Measurements from ENCODE around the gene C2CD2. TPM values are rescaled to one million over a fixed set of nuclear protein-coding genes. Genes with fewer than 3 reads are reported as not detected.

The C2CD2 gene
- polyA plus RNA-seq, 1 of the 3 experiments (the other 2 are of a cell fraction), result 9.7 TPM

- TF ChIP-seq, protein P1, sequence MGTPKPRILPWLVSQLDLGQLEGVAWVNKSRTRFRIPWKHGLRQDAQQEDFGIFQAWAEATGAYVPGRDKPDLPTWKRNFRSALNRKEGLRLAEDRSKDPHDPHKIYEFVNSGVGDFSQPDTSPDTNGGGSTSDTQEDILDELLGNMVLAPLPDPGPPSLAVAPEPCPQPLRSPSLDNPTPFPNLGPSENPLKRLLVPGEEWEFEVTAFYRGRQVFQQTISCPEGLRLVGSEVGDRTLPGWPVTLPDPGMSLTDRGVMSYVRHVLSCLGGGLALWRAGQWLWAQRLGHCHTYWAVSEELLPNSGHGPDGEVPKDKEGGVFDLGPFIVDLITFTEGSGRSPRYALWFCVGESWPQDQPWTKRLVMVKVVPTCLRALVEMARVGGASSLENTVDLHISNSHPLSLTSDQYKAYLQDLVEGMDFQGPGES (IDR thresholded peaks at IDR 0.05; ENCODE audit: low read depth, low read length), result no peak
Measured at GRCh38 chr21:41973427-41973831, 19.6 kb upstream of the C2CD2 start (continued).

DNA sequence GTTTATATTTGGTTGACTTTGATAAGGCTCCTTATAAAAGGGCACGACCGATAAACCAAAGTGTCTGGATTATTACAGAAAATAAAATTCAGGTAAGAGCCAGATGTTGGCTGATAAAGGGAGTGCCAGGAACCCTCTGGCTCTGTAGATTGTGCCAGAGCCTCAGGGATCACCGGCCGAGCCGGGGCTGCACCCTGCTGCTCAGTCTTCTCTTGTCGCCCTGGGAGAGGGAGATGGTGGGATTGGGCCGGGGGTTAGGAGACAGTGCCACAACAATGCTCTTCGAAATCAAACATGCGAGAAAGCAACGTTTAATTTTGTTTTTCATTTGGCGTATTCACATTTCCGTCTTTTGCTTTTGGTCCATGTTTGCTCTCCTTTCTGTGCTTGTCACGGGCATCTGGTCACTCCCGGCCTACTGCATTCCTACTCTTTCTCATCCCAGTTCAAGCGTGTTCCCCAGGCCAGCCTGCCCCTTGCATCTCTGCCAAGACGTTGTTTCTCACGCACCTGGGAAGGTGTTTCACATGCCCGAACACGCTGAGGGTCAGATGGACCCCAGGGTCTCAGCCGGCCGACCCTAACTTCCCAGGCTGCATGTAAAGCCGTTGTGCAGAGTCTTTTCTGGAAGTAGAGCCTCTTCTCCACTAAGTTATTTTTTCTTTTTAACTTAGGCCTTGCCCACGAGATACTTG lies 18.8 kb upstream of the C2CD2 start:
- CTCF ChIA-PET, result interaction anchor here (1.0 kb wide), 1 partner anchor 145 kb away, joined by 3 read pairs; no protein-coding TSS in a partner anchor
- no peak for DNase-seq
- no peaks in the 10 kb centered on the region for H3K9me2 ChIP-seq
- H3K36me3 ChIP-seq (replicated peaks in 1 of 2; ENCODE audit: control insufficient read depth in 1 of 2, insufficient read depth in 2 of 2, low read length in 1 of 2), result no peaks in the 10 kb centered on the region
- POLR2A ChIA-PET, result interaction anchor here (0.7 kb wide), 1 partner anchor 797 kb away, joined by 3 read pairs; no protein-coding TSS in a partner anchor
- H2AFZ ChIP-seq (ENCODE audit: low read depth), result no peak overlapping the region
- no peak overlapping the region for H3K4me3 ChIP-seq (ENCODE audit: low read depth in 2 of 2, low read length in 1 of 2)
- H3K79me2 ChIP-seq (ENCODE audit: insufficient read depth), result no peaks in the 10 kb centered on the region
- no peaks in the 10 kb centered on the region for H4K20me1 ChIP-seq (ENCODE audit: insufficient read depth)
- H3K27me3 ChIP-seq (ENCODE audit: insufficient read depth), result no peaks in the 10 kb centered on the region
- TF ChIP-seq RFX5 (IDR thresholded peaks at IDR 0.05; ENCODE audit: low read length), result no peak
- no peak for TF ChIP-seq TCF12 (IDR thresholded peaks at IDR 0.05)
- TF ChIP-seq, protein P2, sequence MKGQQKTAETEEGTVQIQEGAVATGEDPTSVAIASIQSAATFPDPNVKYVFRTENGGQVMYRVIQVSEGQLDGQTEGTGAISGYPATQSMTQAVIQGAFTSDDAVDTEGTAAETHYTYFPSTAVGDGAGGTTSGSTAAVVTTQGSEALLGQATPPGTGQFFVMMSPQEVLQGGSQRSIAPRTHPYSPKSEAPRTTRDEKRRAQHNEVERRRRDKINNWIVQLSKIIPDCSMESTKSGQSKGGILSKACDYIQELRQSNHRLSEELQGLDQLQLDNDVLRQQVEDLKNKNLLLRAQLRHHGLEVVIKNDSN (IDR thresholded peaks at IDR 0.05; ENCODE audit: borderline replicate concordance, low read depth), result no peak
- TF ChIP-seq, protein P3, sequence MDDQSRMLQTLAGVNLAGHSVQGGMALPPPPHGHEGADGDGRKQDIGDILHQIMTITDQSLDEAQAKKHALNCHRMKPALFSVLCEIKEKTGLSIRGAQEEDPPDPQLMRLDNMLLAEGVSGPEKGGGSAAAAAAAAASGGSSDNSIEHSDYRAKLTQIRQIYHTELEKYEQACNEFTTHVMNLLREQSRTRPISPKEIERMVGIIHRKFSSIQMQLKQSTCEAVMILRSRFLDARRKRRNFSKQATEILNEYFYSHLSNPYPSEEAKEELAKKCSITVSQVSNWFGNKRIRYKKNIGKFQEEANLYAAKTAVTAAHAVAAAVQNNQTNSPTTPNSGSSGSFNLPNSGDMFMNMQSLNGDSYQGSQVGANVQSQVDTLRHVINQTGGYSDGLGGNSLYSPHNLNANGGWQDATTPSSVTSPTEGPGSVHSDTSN (IDR thresholded peaks at IDR 0.05), result no peak
- no peak for TF ChIP-seq EP300 (IDR thresholded peaks at IDR 0.05; ENCODE audit: borderline replicate concordance in 1 of 2, low read depth in 1 of 2, low read length in 1 of 2)
- no peak for TF ChIP-seq EZH2phosphoT487 (IDR thresholded peaks at IDR 0.05; ENCODE audit: borderline replicate concordance, low read depth)
- TF ChIP-seq GABPA (IDR thresholded peaks at IDR 0.05; ENCODE audit: low read depth), result no peak
- TF ChIP-seq RCOR1 (IDR thresholded peaks at IDR 0.05; ENCODE audit: low read length), result no peak
- no peak for TF ChIP-seq CHD2 (IDR thresholded peaks at IDR 0.05; ENCODE audit: low read length, partially characterized antibody)
- TF ChIP-seq, protein P1 (IDR thresholded peaks at IDR 0.05; ENCODE audit: low read depth, low read length), result no peak
- TF ChIP-seq, protein P4, sequence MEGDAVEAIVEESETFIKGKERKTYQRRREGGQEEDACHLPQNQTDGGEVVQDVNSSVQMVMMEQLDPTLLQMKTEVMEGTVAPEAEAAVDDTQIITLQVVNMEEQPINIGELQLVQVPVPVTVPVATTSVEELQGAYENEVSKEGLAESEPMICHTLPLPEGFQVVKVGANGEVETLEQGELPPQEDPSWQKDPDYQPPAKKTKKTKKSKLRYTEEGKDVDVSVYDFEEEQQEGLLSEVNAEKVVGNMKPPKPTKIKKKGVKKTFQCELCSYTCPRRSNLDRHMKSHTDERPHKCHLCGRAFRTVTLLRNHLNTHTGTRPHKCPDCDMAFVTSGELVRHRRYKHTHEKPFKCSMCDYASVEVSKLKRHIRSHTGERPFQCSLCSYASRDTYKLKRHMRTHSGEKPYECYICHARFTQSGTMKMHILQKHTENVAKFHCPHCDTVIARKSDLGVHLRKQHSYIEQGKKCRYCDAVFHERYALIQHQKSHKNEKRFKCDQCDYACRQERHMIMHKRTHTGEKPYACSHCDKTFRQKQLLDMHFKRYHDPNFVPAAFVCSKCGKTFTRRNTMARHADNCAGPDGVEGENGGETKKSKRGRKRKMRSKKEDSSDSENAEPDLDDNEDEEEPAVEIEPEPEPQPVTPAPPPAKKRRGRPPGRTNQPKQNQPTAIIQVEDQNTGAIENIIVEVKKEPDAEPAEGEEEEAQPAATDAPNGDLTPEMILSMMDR (IDR thresholded peaks at IDR 0.05), result no peak
- TF ChIP-seq, protein P5, sequence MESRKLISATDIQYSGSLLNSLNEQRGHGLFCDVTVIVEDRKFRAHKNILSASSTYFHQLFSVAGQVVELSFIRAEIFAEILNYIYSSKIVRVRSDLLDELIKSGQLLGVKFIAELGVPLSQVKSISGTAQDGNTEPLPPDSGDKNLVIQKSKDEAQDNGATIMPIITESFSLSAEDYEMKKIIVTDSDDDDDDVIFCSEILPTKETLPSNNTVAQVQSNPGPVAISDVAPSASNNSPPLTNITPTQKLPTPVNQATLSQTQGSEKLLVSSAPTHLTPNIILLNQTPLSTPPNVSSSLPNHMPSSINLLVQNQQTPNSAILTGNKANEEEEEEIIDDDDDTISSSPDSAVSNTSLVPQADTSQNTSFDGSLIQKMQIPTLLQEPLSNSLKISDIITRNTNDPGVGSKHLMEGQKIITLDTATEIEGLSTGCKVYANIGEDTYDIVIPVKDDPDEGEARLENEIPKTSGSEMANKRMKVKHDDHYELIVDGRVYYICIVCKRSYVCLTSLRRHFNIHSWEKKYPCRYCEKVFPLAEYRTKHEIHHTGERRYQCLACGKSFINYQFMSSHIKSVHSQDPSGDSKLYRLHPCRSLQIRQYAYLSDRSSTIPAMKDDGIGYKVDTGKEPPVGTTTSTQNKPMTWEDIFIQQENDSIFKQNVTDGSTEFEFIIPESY (IDR thresholded peaks at IDR 0.05; ENCODE audit: borderline replicate concordance, low read depth), result no peak
- no peak for TF ChIP-seq FOSL2 (IDR thresholded peaks at IDR 0.05; ENCODE audit: borderline replicate concordance, low read depth)
- no peak for TF ChIP-seq RXRA (IDR thresholded peaks at IDR 0.05; ENCODE audit: borderline replicate concordance, low read depth)
- TF ChIP-seq TAF1 (IDR thresholded peaks at IDR 0.05; ENCODE audit: borderline replicate concordance, low read depth, low read length), result no peak
- TF ChIP-seq ELF1 (IDR thresholded peaks at IDR 0.05), result no peak
- TF ChIP-seq, protein P6, sequence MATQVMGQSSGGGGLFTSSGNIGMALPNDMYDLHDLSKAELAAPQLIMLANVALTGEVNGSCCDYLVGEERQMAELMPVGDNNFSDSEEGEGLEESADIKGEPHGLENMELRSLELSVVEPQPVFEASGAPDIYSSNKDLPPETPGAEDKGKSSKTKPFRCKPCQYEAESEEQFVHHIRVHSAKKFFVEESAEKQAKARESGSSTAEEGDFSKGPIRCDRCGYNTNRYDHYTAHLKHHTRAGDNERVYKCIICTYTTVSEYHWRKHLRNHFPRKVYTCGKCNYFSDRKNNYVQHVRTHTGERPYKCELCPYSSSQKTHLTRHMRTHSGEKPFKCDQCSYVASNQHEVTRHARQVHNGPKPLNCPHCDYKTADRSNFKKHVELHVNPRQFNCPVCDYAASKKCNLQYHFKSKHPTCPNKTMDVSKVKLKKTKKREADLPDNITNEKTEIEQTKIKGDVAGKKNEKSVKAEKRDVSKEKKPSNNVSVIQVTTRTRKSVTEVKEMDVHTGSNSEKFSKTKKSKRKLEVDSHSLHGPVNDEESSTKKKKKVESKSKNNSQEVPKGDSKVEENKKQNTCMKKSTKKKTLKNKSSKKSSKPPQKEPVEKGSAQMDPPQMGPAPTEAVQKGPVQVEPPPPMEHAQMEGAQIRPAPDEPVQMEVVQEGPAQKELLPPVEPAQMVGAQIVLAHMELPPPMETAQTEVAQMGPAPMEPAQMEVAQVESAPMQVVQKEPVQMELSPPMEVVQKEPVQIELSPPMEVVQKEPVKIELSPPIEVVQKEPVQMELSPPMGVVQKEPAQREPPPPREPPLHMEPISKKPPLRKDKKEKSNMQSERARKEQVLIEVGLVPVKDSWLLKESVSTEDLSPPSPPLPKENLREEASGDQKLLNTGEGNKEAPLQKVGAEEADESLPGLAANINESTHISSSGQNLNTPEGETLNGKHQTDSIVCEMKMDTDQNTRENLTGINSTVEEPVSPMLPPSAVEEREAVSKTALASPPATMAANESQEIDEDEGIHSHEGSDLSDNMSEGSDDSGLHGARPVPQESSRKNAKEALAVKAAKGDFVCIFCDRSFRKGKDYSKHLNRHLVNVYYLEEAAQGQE (IDR thresholded peaks at IDR 0.05; ENCODE audit: low read depth, low read length), result no peak
- no peaks in the 10 kb centered on the region for H3F3A ChIP-seq (replicated peaks; ENCODE audit: insufficient read depth)
- H3K4me1 ChIP-seq (ENCODE audit: control insufficient read depth in 1 of 2, insufficient read depth in 2 of 2, low read depth in 1 of 2, low read length in 1 of 2), result no peaks in the 10 kb centered on the region
- no peak overlapping the region for H3K9ac ChIP-seq
- H3K27ac ChIP-seq (ENCODE audit: low read depth in 2 of 2, low read length in 1 of 2), result no peak overlapping the region
- H3K9me3 ChIP-seq, result no peaks in the 10 kb centered on the region
- no peak overlapping the region for H3K4me2 ChIP-seq
- WGBS (ENCODE audit: low lambda C conversion rate), result 86% methylated on average over 22 of the region's 23 CpGs
